Dendritic cell treated with granulocyte-macrophage colony-stimulating factor and Interleukin-4, amounts not matched to agents 40 ng/mL and 50 ng/mL, for 4 days (primary cell): ENCODE data around the gene WWOX.

Source experiments
- H3K27ac Mint-ChIP-seq: one replicate; pipeline ENCODE4 v1.8.0; 2022; ENCODE audit warnings: mild to moderate bottlenecking, mixed read lengths
- H3K27me3 Mint-ChIP-seq: one replicate; pipeline ENCODE4 v1.8.0; 2022; ENCODE audit warnings: mild to moderate bottlenecking, mixed read lengths
- H3K36me3 Mint-ChIP-seq: one replicate; pipeline ENCODE4 v1.8.0; 2022; ENCODE audit warnings: low read depth, mixed read lengths
- H3K4me1 Mint-ChIP-seq: one replicate; pipeline ENCODE4 v1.8.0; 2022; ENCODE audit warnings: low read depth, mixed read lengths
- H3K4me3 Mint-ChIP-seq: one replicate; pipeline ENCODE4 v1.8.0; 2022; ENCODE audit warnings: mild to moderate bottlenecking, moderate library complexity, mixed read lengths
- H3K9me3 Mint-ChIP-seq: one replicate; pipeline ENCODE4 v1.8.0; 2022; ENCODE audit warnings: mixed read lengths
- intact Hi-C: fragments of 100-400 bp; cut with micrococcal nuclease; formaldehyde crosslinking; loops from one replicate; pipeline ENCODE4 v1.15.0; 2022

The WWOX gene

DNA sequence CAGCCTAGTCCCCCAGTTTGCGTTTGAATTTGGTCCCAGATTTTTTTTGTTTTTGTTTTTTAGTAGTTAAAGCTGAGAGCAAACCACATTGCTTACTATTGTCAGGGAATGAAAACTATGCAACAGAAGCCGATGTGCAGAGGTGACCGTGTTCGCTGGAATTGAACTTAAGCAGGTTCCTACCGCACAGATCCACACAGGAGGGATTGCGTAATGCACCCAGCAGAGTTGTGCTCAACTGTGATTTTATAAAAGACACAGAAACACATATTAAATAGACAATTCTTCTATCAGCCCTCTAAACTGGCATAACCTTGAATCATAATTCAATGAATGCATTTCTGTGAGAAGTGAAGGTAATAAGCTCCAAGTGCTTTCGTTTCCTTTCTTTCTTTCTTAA, 443.0 kb downstream of the WWOX start:
- intact Hi-C loops: no loop called here
- H3K9me3 Mint-ChIP-seq: no peaks in the 10 kb centered on the region
- H3K4me1 Mint-ChIP-seq: peaks cover 13% of the 10 kb centered on the region
- no peaks in the 10 kb centered on the region for H3K36me3 Mint-ChIP-seq
- H3K27ac Mint-ChIP-seq: no peak overlapping the region
- no peak overlapping the region for H3K4me3 Mint-ChIP-seq
- H3K27me3 Mint-ChIP-seq: no peaks in the 10 kb centered on the region

DNA sequence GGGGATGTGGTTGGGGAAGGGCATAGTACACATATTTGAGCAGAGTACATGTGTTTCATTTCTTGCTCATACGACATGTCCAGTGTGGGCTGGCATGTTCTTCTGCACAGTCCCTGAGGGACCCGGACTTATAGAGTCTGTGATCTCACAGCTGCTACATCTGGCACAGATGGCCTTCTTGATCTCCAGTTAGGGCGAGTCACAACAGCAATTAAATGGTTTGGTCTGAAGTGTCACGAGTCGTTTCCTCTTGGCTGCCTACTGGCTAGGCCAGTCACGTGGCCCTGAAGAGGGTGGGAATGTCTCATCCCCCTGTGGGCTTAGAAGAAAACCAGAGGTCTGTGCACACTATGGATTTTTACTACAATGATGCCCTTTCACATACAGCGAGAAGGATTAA, 443.6 kb downstream of the WWOX start:
- Mint-ChIP-seq H3K27ac (no peak overlapping the region), H3K27me3 (no peaks in the 10 kb centered on the region), H3K9me3 (no peaks in the 10 kb centered on the region), H3K4me1 (peaks cover 13% of the 10 kb centered on the region), H3K36me3 (no peaks in the 10 kb centered on the region), H3K4me3 (no peak overlapping the region)
- intact Hi-C loops: no loop called here

DNA sequence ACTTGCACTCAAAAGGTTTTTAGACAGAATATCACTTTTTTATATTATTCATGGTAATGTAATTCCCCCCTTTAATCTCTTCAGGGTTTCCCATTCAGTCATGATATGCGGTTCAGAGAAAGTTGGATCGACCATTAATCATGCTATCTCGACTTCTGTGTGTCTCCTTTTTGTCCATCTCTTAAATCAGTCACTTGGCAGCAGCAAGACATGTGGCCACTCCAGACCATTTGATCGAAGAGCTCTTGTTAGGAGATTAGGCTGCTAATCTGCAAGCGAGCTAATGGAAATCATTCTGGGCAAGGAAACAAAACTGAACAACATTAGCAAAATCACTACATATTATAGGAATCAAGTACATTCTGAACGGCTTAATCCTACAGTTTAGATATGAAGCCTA, 449.9 kb downstream of the WWOX start:
- Mint-ChIP-seq H3K27ac (no peak overlapping the region), H3K9me3 (no peaks in the 10 kb centered on the region), H3K4me1 (peaks cover 19% of the 10 kb centered on the region), H3K27me3 (no peaks in the 10 kb centered on the region), H3K36me3 (no peaks in the 10 kb centered on the region), H3K4me3 (no peak overlapping the region)
- intact Hi-C loops: no loop called here

DNA sequence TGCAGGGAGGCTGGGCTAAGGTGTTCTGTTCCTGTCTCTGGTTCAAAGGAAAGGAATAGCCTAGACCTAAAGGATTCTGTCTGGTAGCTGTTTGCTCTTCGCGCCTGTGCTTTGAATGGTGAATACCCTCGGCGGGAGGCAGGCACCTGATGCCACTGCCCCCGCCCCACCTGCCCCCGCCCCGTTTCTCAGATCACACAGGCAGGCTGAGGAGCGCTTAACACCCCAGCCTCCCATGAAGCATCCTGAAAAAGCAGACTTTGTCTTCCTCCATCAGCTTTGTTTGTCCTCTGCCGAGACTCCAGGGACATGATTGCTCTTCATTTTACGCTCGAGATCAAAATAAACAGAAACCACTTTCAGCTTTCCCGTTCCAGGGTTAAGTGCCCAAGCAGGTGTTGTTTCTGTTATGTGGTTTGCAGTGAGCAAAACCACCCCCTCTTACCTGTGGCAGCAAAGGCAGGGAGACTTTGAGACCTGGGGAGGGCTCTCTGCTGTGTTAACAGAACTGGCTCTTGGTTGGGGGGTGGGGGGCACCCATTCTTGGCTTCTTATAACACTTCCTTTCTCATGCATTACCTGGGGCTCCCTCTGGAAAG, 452.1 kb downstream of the WWOX start:
- no peaks in the 10 kb centered on the region for H3K36me3 Mint-ChIP-seq
- no peak overlapping the region for H3K4me3 Mint-ChIP-seq
- no peak overlapping the region for H3K27ac Mint-ChIP-seq
- peaks cover 14% of the 10 kb centered on the region for H3K4me1 Mint-ChIP-seq
- H3K9me3 Mint-ChIP-seq: no peaks in the 10 kb centered on the region
- no peaks in the 10 kb centered on the region for H3K27me3 Mint-ChIP-seq
- intact Hi-C loops: no loop called here

DNA sequence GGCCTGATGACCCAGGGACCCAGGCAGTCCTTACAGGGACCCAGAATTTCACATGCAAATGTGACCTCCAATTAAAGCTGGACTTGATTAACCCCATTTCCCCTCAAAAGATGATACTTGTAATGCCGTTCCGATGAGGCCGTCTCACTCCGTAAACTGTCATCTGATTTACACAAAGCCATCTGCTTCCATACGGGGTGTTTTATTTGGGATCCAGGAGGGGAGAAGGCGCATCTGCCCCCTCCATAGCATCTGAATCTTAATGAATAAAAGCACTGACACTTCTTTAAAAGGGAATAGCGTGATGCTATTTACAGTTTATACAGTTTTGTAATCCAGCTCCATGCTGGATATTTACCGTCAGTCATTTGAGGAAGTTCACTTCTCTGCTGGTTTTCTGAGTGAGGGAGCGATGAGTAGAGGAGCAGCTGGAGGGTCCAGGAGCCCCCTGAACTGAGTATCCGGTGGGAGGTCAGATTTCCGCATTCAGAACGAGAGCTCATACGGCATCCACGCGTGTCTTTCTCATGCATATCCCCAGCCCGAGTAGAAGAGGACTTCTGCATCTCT, 452.7 kb downstream of the WWOX start:
- Mint-ChIP-seq H3K4me3 (no peak overlapping the region), H3K36me3 (no peaks in the 10 kb centered on the region), H3K9me3 (no peaks in the 10 kb centered on the region), H3K27me3 (no peaks in the 10 kb centered on the region), H3K27ac (no peak overlapping the region), H3K4me1 (peaks cover 14% of the 10 kb centered on the region)
- intact Hi-C loops: no loop called here

DNA sequence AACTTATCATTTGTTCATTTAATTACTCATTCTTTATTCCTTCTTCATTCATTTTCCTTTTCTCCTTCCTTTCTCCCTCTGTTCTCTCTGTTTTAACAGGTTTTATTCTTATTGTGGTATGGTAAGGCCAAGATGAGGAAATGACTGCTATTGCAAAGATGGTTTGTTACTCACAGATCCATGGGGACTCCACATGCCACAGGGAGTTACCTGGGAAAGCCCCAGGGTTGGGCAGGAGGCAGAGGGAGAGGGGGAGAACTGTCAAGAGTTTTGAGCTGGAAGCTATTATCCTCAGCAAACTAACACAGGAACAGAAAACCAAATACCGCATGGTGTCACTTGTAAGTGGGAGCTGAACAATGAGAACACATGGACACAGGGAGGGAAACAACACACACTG, 453.3 kb downstream of the WWOX start:
- no peaks in the 10 kb centered on the region for H3K36me3 Mint-ChIP-seq
- no peaks in the 10 kb centered on the region for H3K27me3 Mint-ChIP-seq
- no peaks in the 10 kb centered on the region for H3K9me3 Mint-ChIP-seq
- peaks cover 14% of the 10 kb centered on the region for H3K4me1 Mint-ChIP-seq
- H3K4me3 Mint-ChIP-seq: no peak overlapping the region
- no peak overlapping the region for H3K27ac Mint-ChIP-seq
- intact Hi-C loops: no loop called here

DNA sequence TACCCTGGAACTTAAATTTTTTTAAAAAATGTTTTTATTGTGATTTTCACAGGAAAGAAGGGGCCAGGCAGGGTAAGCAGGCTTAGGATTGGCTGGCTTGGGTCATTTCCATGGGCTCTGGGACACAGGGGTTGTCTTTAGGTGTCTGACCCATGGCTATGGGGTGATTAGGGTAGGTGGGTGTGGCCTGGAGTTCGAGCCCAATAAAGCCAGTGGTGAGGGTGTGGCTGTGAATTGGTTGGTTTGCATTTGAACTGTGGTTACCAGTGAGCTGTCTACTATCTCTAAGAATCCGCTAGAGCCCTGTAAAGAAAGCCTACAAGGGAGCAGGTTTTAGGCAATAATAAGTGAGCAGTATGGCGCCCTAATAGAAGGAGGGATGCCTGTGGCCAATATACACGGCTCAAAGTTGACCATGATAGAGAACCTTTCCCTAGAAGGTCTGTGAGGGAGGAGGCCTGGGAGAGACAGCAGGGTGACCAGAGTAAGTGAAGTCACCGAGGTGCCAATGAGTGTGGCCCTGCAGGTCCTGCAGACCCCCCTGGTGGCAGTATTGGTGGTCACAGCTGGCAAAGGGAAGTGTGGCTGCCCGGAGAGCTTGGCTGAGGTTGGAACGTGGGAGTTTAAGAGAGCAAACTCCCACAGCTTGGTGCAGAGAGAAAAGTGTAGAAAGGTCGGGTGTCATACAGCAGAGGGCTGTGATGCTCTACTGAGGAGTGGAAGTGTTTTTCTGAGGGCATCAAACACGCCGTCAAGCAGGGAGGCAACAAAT, 454.0 kb downstream of the WWOX start:
- Mint-ChIP-seq H3K9me3 (no peaks in the 10 kb centered on the region), H3K27ac (no peak overlapping the region), H3K4me1 (peaks cover 14% of the 10 kb centered on the region), H3K36me3 (no peaks in the 10 kb centered on the region), H3K27me3 (no peaks in the 10 kb centered on the region), H3K4me3 (no peak overlapping the region)
- intact Hi-C loops: no loop called here

DNA sequence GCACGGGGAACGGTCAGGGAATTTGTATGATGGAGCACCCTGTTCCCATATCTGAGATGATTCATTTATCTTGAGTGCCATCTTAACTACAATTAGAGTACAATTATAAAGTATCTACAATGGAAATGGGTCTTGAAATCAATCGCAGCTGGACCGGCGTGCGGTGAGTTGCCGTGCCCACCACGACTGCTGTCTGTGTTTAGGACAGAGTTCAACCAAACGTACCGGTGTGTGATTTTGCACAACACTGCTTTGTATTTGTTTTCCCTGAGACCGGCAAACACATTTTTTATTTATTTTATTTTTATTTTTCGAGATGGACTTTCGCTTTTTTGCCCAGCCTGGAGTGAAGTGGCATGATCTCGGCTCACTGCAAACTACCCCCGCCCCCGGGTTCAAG, 457.0 kb downstream of the WWOX start:
- H3K36me3 Mint-ChIP-seq: no peaks in the 10 kb centered on the region
- no peak overlapping the region for H3K4me3 Mint-ChIP-seq
- peaks cover 14% of the 10 kb centered on the region for H3K4me1 Mint-ChIP-seq
- intact Hi-C loops: no loop called here
- no peaks in the 10 kb centered on the region for H3K27me3 Mint-ChIP-seq
- no peak overlapping the region for H3K27ac Mint-ChIP-seq
- H3K9me3 Mint-ChIP-seq: no peaks in the 10 kb centered on the region

DNA sequence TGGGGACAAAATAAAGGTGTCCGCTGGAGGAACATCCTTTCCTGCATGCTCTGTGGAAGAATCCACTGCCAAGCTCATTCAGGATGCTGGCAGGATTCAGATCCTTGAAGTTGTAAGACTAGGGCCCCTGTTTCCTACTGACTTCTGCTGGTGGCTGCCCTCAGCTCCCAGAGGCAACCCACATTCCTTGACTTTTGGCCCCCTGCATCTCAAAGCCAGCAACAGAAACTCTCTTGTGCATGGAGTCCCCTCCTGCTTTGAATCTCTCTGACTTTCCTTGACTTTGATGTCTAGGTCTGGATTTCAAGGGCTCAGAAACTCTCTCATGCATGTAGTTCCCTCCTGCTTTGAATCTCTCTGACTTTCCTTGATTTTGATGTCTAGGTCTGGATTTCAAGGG, 461.5 kb downstream of the WWOX start:
- intact Hi-C loops: no loop called here
- H3K27ac Mint-ChIP-seq: no peak overlapping the region
- no peaks in the 10 kb centered on the region for H3K9me3 Mint-ChIP-seq
- H3K4me1 Mint-ChIP-seq: peaks cover under 1% of the 10 kb centered on the region
- no peaks in the 10 kb centered on the region for H3K27me3 Mint-ChIP-seq
- H3K36me3 Mint-ChIP-seq: no peaks in the 10 kb centered on the region
- no peak overlapping the region for H3K4me3 Mint-ChIP-seq

DNA sequence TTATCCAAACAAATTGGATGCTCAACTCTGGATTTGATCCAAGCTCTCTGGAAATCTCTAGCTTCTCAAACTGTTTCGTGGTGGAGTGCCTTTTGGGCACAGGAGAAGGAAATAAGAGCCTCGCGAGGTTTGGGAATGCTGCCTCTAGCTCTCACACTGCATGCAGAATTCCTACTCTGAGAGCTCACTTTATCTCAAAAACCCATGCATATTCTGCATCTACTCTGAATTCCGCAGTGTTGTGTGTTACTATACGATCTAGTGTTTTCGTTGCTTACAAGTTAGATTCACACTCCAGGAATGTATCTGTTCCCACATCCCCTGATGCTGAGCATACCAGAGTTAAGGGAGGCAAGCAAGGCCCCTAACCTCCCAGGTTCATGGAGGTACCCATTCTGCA, 462.7 kb downstream of the WWOX start:
- H3K4me1 Mint-ChIP-seq: peaks cover 10% of the 10 kb centered on the region
- no peak overlapping the region for H3K27ac Mint-ChIP-seq
- intact Hi-C loops: no loop called here
- H3K27me3 Mint-ChIP-seq: no peaks in the 10 kb centered on the region
- no peaks in the 10 kb centered on the region for H3K36me3 Mint-ChIP-seq
- no peak overlapping the region for H3K4me3 Mint-ChIP-seq
- no peaks in the 10 kb centered on the region for H3K9me3 Mint-ChIP-seq

DNA sequence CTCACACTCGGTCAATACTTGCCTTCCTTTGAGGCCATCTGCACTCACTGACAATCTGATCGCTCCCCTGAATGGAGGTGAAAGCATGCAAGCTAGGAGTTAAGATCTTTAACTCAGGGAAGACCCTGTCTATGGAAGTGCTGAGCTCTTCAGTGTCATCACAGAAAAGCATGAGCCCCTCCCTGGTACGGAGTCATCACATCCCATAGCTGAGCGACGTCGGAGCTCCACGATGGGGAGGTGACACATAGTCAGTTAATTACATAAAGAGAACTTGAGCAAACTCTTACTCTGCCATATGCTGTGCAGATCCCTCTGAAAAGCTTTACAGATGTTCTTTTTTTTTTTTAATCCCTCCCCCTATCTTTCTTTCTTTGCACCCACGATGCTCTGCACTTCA, 463.2 kb downstream of the WWOX start:
- Mint-ChIP-seq H3K4me1 (peaks cover 10% of the 10 kb centered on the region), H3K9me3 (no peaks in the 10 kb centered on the region), H3K4me3 (no peak overlapping the region), H3K36me3 (no peaks in the 10 kb centered on the region), H3K27me3 (no peaks in the 10 kb centered on the region), H3K27ac (no peak overlapping the region)
- intact Hi-C loops: no loop called here

DNA sequence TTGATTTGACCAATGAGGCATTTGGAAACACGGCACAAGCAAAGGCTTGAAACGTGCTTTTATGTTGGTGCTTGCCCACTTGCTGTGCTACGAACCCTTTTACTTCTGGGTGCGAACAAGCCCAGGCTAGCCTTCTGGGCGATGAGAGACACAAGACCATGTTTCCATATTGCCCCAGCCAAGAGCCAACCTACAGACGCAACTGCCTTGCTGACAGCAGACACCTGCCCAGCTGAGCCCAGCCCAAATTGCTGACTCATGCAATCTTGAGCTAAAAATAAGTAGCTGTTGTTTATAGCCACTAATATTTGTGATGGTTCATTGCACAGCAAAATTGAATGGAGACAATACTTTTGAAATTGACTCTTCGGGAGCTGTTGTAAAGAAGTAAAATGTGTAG, 464.5 kb downstream of the WWOX start:
- Mint-ChIP-seq H3K4me3 (no peak overlapping the region), H3K27ac (no peak overlapping the region), H3K9me3 (no peaks in the 10 kb centered on the region), H3K36me3 (no peaks in the 10 kb centered on the region), H3K4me1 (peaks cover 10% of the 10 kb centered on the region), H3K27me3 (no peaks in the 10 kb centered on the region)
- intact Hi-C loops: no loop called here

DNA sequence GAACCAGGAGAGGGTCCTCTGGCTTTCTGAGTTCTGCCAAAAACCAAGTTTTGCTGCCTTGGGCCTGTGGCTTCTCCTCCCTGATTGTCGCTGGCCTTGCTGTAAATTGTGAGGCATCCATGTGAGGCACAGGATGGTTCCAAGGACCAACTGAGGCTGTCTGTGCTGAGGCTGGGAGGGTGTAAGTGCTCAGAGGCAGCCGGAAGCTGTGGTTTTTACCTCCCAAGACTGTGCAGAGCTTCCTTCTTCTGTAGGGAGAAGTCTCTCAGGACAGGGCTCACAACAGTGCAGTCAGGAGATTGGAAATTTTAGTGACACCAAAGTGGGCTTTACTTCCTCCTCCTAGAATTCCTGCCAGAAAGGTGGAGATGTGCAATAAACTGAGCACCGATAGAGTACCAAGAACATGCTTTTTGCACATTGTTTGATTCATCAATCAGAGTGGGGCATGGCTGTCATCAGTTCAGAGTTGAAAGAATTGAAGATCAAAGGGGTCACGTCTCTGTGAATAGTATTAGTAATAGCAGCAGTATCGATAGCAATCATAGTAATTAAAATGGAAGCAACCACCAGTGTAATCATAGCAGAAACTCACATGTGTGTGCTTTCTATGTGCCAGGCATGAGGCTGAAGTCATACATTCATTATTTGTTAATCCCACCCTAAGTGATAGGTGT, 467.1 kb downstream of the WWOX start:
- Mint-ChIP-seq H3K4me1 (peaks cover 18% of the 10 kb centered on the region), H3K27ac (no peak overlapping the region), H3K9me3 (no peaks in the 10 kb centered on the region), H3K27me3 (no peaks in the 10 kb centered on the region), H3K36me3 (no peaks in the 10 kb centered on the region), H3K4me3 (no peak overlapping the region)
- intact Hi-C loops: no loop called here

DNA sequence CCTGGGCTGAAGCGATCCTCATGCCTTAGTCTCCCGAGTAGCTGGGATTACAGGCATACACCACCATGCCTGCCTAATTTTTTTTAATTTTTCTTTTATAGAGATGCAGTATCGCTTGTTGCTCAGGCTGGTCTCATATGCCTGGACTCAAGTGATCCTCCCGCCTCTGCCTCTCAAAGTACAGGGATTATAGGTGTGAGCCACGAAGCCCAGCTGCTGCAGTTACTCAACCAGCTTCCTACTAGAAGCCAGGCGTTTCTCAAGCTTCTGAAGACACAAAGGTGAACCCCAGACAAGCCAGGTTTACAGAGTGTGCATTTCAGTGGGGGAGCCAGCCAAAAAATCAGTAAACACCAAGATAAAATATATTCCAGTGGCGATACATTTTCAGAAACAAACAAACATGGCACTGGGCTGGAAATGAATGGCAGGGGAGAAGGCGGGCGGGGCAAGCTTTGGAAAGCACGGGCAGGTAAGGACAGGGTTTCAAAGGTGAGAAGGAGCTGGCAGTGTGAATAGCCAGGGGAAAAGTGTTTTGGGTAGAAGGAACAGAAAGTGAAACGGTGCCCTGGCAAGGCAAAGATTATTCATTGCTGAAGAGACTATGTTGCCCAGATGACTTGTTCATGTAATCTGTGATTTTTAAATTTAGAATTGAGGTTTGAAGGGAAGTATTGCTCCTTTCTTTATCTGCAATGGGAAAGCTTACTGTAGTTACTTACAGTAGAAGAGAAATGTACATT, 471.1 kb downstream of the WWOX start:
- intact Hi-C loops: no loop called here
- Mint-ChIP-seq H3K9me3 (no peaks in the 10 kb centered on the region), H3K4me1 (peaks cover 18% of the 10 kb centered on the region), H3K27ac (no peak overlapping the region), H3K27me3 (no peaks in the 10 kb centered on the region), H3K4me3 (no peak overlapping the region), H3K36me3 (no peaks in the 10 kb centered on the region)
